Activated CD4-positive, CD25-positive, alpha-beta regulatory T cell treated with anti-CD3 and anti-CD28 coated beads, Interleukin-2, amount 50 U/mL, for 16 hours (primary cell): Measurements from ENCODE around the gene PTPA.

Experiments used
- DNase-seq: peaks from one replicate; pipeline ENCODE4 v3.0.0-alpha.2; 2020; ENCODE audit warnings: low read depth, low spot score

Gene PTPA

GRCh38 chr9:129081388-129081904, 29.8 kb upstream of the PTPA start:
- no peak for DNase-seq

GRCh38 chr9:129084087-129084486, 27.1 kb upstream of the PTPA start:
- DNase-seq: no peak

- no peak for DNase-seq
Measured at GRCh38 chr9:129089246-129089645, 22.0 kb upstream of the PTPA start.

GRCh38 chr9:129093602-129094386, 17.4 kb upstream of the PTPA start:
- no peak for DNase-seq

GRCh38 chr9:129094387-129095169, 16.6 kb upstream of the PTPA start:
- no peak for DNase-seq

GRCh38 chr9:129095170-129095667, 16.0 kb upstream of the PTPA start:
- no peak for DNase-seq

- no peak for DNase-seq
Measured at GRCh38 chr9:129095908-129096307, 15.3 kb upstream of the PTPA start.

GRCh38 chr9:129097671-129098306, 13.4 kb upstream of the PTPA start:
- no peak for DNase-seq

GRCh38 chr9:129098328-129098727, 12.9 kb upstream of the PTPA start:
- DNase-seq: no peak

- no peak for DNase-seq
Measured at GRCh38 chr9:129100383-129101169, 10.6 kb upstream of the PTPA start.

- no peak for DNase-seq
Measured at GRCh38 chr9:129101279-129101678, 9.9 kb upstream of the PTPA start.

GRCh38 chr9:129102095-129102525, 9.1 kb upstream of the PTPA start:
- DNase-seq: no peak

GRCh38 chr9:129102791-129103594, 8.2 kb upstream of the PTPA start:
- DNase-seq: no peak

GRCh38 chr9:129103595-129103965, 7.6 kb upstream of the PTPA start:
- DNase-seq: no peak

- DNase-seq: no peak
Measured at GRCh38 chr9:129104051-129104450, 7.2 kb upstream of the PTPA start.

- no peak for DNase-seq
Measured at GRCh38 chr9:129105857-129106694, 5.1 kb upstream of the PTPA start.

- DNase-seq: no peak
Measured at GRCh38 chr9:129107651-129108050, 3.6 kb upstream of the PTPA start.

- DNase-seq: no peak
Measured at GRCh38 chr9:129108083-129108804, 3.0 kb upstream of the PTPA start.
